CD4-positive, CD25-positive, alpha-beta regulatory T cell (primary cell): ENCODE data around the gene FCHSD2. TPM values are rescaled to one million over a fixed set of nuclear protein-coding genes. Genes with fewer than 3 reads are reported as not detected.
"Not testable (repeated sequence)": the region's sequence is repeated elsewhere in the genome, so short reads cannot be mapped to it uniquely, and the experiment has no call there.

ENCODE experiments used
- ATAC-seq, 2 donors: fragments of 150-1000 bp; cut with Tn5 transposase; one replicate each; pipeline ENCODE4 v1.10.0; 2021; ENCODE audit warnings: low read depth in 2 of 2, moderate number of reproducible peaks in 2 of 2, moderate library complexity in 1 of 2
- DNase-seq, 3 donors: peaks; one replicate each; pipeline versions ENCODE4 v3.0.0 to v3.0.0-alpha.2; 2012 to 2022; ENCODE audit warnings: mixed read lengths in 1 of 3
- H3K27ac ChIP-seq: one replicate; pipeline ENCODE4 v1.7.0; 2013; ENCODE audit warnings: mild to moderate bottlenecking, low read length; ENCODE audit not compliant: insufficient read depth, poor library complexity, severe bottlenecking
- H3K27me3 ChIP-seq: one replicate; pipeline ENCODE4 v1.7.0; 2013; ENCODE audit warnings: low read length; ENCODE audit not compliant: control insufficient read depth, insufficient read depth
- H3K36me3 ChIP-seq: one replicate; pipeline ENCODE4 v1.7.0; 2013; ENCODE audit warnings: mild to moderate bottlenecking, low read length, moderate library complexity; ENCODE audit not compliant: control insufficient read depth, insufficient read depth
- H3K4me1 ChIP-seq: 2 replicates; pipeline ENCODE4 v1.7.0; 2013; ENCODE audit warnings: mild to moderate bottlenecking, low read length; ENCODE audit not compliant: insufficient read depth, control insufficient read depth, poor library complexity, severe bottlenecking
- H3K4me3 ChIP-seq: one replicate; pipeline ENCODE4 v1.7.0; 2013; ENCODE audit warnings: low read depth, mild to moderate bottlenecking, low read length, moderate library complexity
- H3K9me3 ChIP-seq, 2 experiments: 1 replicate in 1 of 2; 2 replicates in 1 of 2; pipeline ENCODE4 v1.7.0; 2013; ENCODE audit warnings: low read length in 2 of 2, mild to moderate bottlenecking in 1 of 2, moderate library complexity in 1 of 2; ENCODE audit not compliant: control insufficient read depth in 2 of 2
- H3K27ac Mint-ChIP-seq, 3 donors: one replicate each; pipeline ENCODE4 v1.8.0; 2020 to 2022; ENCODE audit warnings: mild to moderate bottlenecking in 3 of 3, mixed read lengths in 3 of 3, moderate library complexity in 2 of 3
- H3K27me3 Mint-ChIP-seq: one replicate; pipeline ENCODE4 v1.8.0; 2022; ENCODE audit warnings: mild to moderate bottlenecking, mixed read lengths
- H3K36me3 Mint-ChIP-seq: one replicate; pipeline ENCODE4 v1.8.0; 2020; ENCODE audit warnings: mixed read lengths
- H3K4me1 Mint-ChIP-seq, 4 donors: one replicate each; pipeline ENCODE4 v1.8.0; 2020 to 2022; ENCODE audit warnings: mixed read lengths in 4 of 4, mild to moderate bottlenecking in 1 of 4
- H3K4me3 Mint-ChIP-seq, 4 donors: one replicate each; pipeline ENCODE4 v1.8.0; 2020 to 2022; ENCODE audit warnings: mild to moderate bottlenecking in 4 of 4, mixed read lengths in 4 of 4, moderate library complexity in 3 of 4
- H3K9me3 Mint-ChIP-seq, 7 donors: one replicate each; pipeline ENCODE4 v1.8.0; 2020 to 2022; ENCODE audit warnings: mixed read lengths in 7 of 7, mild to moderate bottlenecking in 3 of 7, moderate library complexity in 2 of 7
- polyA plus RNA-seq, 4 donors: library from polyadenylated mRNA; unstranded; fragments of 300-500 nt; fragmentation: Illumina TruSeq; gene quantifications; one replicate each; pipeline ENCODE4 v1.2.3, GENCODE V29; 2021
- total RNA-seq: library from RNA; stranded (reverse); gene quantifications from one replicate; pipeline ENCODE4 v1.2.3, GENCODE V29; 2022

The FCHSD2 gene
- total and polyA plus RNA-seq, 5 donors from 2014 or later = 13.5 to 56.6 (median 19.6) TPM

- peaks cover 5% of the 10 kb centered on the region for H3K27me3 Mint-ChIP-seq
- ATAC-seq = peak in 1 of 2 donors; percentile 17
- H3K36me3 ChIP-seq = peaks cover 13% of the 10 kb centered on the region
Observed at GRCh38 chr11:72812967-72813739, 329.0 kb downstream of the FCHSD2 start.

GRCh38 chr11:72812604-72812966 lies 329.5 kb downstream of the FCHSD2 start:
- no peaks in the 10 kb centered on the region for H3K9me3 ChIP-seq

More at GRCh38 chr11:72812967-72813739, 329.0 kb downstream of the FCHSD2 start:
- Histone ChIP-seq H3K27me3 (no peaks in the 10 kb centered on the region), H3K4me3 (peak overlapping the region; percentile 90), H3K4me1 (peaks cover 39% of the 10 kb centered on the region), H3K9me3 (no peaks in the 10 kb centered on the region), H3K27ac (peak overlapping the region; percentile 99)
- DNase-seq = peak; percentile 44 to 78 (median 52)
- H3K4me3 Mint-ChIP-seq = peak overlapping the region; percentile 96 to 100 (median 99)
- peak overlapping the region; percentile 96 to 99 (median 99) for H3K27ac Mint-ChIP-seq
- no peaks in the 10 kb centered on the region for H3K9me3 Mint-ChIP-seq
- peaks cover 18% of the 10 kb centered on the region for H3K36me3 Mint-ChIP-seq
- H3K4me1 Mint-ChIP-seq = peaks cover 0 to 58% (median 31%) of the 10 kb centered on the region in 4 donors

GRCh38 chr11:72811686-72812085 lies 330.4 kb downstream of the FCHSD2 start:
- H3K27me3 ChIP-seq, H3K9me3 Mint-ChIP-seq, H3K9me3 ChIP-seq, ATAC-seq, DNase-seq, H3K27ac ChIP-seq, H3K36me3 ChIP-seq, H3K27me3 Mint-ChIP-seq: not testable (repeated sequence)
- Histone ChIP-seq H3K4me3 (peak overlapping the region; percentile 90), H3K4me1 (peaks cover 34% of the 10 kb centered on the region)
- Mint-ChIP-seq H3K4me1 (peaks cover 0 to 44% (median 26%) of the 10 kb centered on the region in 4 donors), H3K4me3 (peak overlapping the region; percentile 44 to 100 (median 72)), H3K27ac (peak overlapping the region in 1 of 3 donors; percentile 99), H3K36me3 (peaks cover 12% of the 10 kb centered on the region)

More at GRCh38 chr11:72812604-72812966, 329.5 kb downstream of the FCHSD2 start:
- Histone ChIP-seq H3K27me3 (no peaks in the 10 kb centered on the region), H3K4me1 (peaks cover 39% of the 10 kb centered on the region), H3K27ac (peak overlapping the region; percentile 99), H3K36me3 (peaks cover 7% of the 10 kb centered on the region), H3K4me3 (peak overlapping the region; percentile 90)
- Mint-ChIP-seq H3K36me3 (peaks cover 15% of the 10 kb centered on the region), H3K4me1 (peaks cover 0 to 52% (median 31%) of the 10 kb centered on the region in 4 donors), H3K27me3 (peaks cover 5% of the 10 kb centered on the region), H3K4me3 (peak overlapping the region; percentile 96 to 100 (median 99)), H3K9me3 (no peaks in the 10 kb centered on the region), H3K27ac (peak overlapping the region; percentile 96 to 99 (median 99))
- DNase-seq = no peak
- no peak for ATAC-seq

GRCh38 chr11:72808331-72808798 lies 333.8 kb downstream of the FCHSD2 start:
- Mint-ChIP-seq H3K27ac (no peak overlapping the region), H3K4me1 (peaks cover 0 to 26% (median 21%) of the 10 kb centered on the region in 4 donors), H3K9me3 (no peaks in the 10 kb centered on the region), H3K4me3 (peak overlapping the region in 1 of 4 donors; percentile 66), H3K27me3 (peaks cover 2% of the 10 kb centered on the region), H3K36me3 (peaks cover 12% of the 10 kb centered on the region)
- Histone ChIP-seq H3K4me1 (peaks cover 11% of the 10 kb centered on the region), H3K27me3 (no peaks in the 10 kb centered on the region), H3K4me3 (no peak overlapping the region), H3K27ac (no peak overlapping the region), H3K9me3 (no peaks in the 10 kb centered on the region), H3K36me3 (peaks cover 4% of the 10 kb centered on the region)
- DNase-seq = no peak
- no peak for ATAC-seq

GRCh38 chr11:72807792-72808191 lies 334.3 kb downstream of the FCHSD2 start:
- DNase-seq (no peak), ATAC-seq (no peak)
- peaks cover 5% of the 10 kb centered on the region for H3K4me1 ChIP-seq
- peaks cover 0 to 20% (median 15%) of the 10 kb centered on the region in 4 donors for H3K4me1 Mint-ChIP-seq
- H3K9me3 ChIP-seq = no peaks in the 10 kb centered on the region
- no peaks in the 10 kb centered on the region for H3K9me3 Mint-ChIP-seq
- H3K27ac Mint-ChIP-seq = no peak overlapping the region
- H3K4me3 ChIP-seq = no peak overlapping the region
- H3K27me3 Mint-ChIP-seq = no peaks in the 10 kb centered on the region
- H3K36me3 Mint-ChIP-seq = peaks cover 12% of the 10 kb centered on the region
- no peaks in the 10 kb centered on the region for H3K27me3 ChIP-seq
- H3K4me3 Mint-ChIP-seq = no peak overlapping the region
- H3K36me3 ChIP-seq = peaks cover 4% of the 10 kb centered on the region
- H3K27ac ChIP-seq = no peak overlapping the region

GRCh38 chr11:72807021-72807693 lies 335.0 kb downstream of the FCHSD2 start:
- Histone ChIP-seq H3K27ac (no peak overlapping the region), H3K4me1 (no peaks in the 10 kb centered on the region), H3K36me3 (peaks cover 4% of the 10 kb centered on the region), H3K4me3 (no peak overlapping the region), H3K9me3 (no peaks in the 10 kb centered on the region), H3K27me3 (no peaks in the 10 kb centered on the region)
- H3K9me3 Mint-ChIP-seq = no peaks in the 10 kb centered on the region
- ATAC-seq (no peak), DNase-seq (no peak)
- H3K36me3 Mint-ChIP-seq = peaks cover 12% of the 10 kb centered on the region
- H3K4me1 Mint-ChIP-seq = peaks cover 0 to 14% (median 11%) of the 10 kb centered on the region in 4 donors
- H3K27me3 Mint-ChIP-seq = no peaks in the 10 kb centered on the region
- H3K27ac Mint-ChIP-seq = no peak overlapping the region
- H3K4me3 Mint-ChIP-seq = no peak overlapping the region

GRCh38 chr11:72806378-72806777 lies 335.7 kb downstream of the FCHSD2 start:
- H3K36me3 Mint-ChIP-seq = peaks cover 12% of the 10 kb centered on the region
- H3K27ac Mint-ChIP-seq, H3K9me3 ChIP-seq, ATAC-seq, H3K9me3 Mint-ChIP-seq, H3K36me3 ChIP-seq, H3K27me3 Mint-ChIP-seq, H3K27me3 ChIP-seq, H3K4me3 Mint-ChIP-seq, H3K4me1 ChIP-seq, H3K4me3 ChIP-seq, DNase-seq, H3K27ac ChIP-seq: not testable (repeated sequence)
- peaks cover 0 to 13% (median 6%) of the 10 kb centered on the region in 4 donors for H3K4me1 Mint-ChIP-seq
